Heart right ventricle (tissue), 16 donors: Measurements from ENCODE around the gene CHST12. TPM values are rescaled to one million over a fixed set of nuclear protein-coding genes. Genes with fewer than 3 reads are reported as not detected.

Experiments
- ATAC-seq, 8 donors: fragments of 200-7000 bp; cut with Tn5 transposase; one replicate each; pipeline ENCODE4 v1.9.1; 2020; ENCODE audit warnings: mild to moderate bottlenecking in 8 of 8, moderate library complexity in 8 of 8, moderate number of reproducible peaks in 1 of 8
- DNase-seq, 2 donors: peaks; one replicate each; pipeline ENCODE4 v3.0.0-alpha.2; 2020
- H3K27ac ChIP-seq, 10 donors: fragments of 200-600 bp; sonication (generic) in 2 of 10; one replicate each; pipeline versions ENCODE4 v1.5.0 to v1.8.0; 2020 to 2022; ENCODE audit warnings: mild to moderate bottlenecking in 3 of 10
- H3K27me3 ChIP-seq, 7 donors: fragments of 200-600 bp; one replicate each; pipeline ENCODE4 v1.8.0; 2021 to 2022; ENCODE audit warnings: mild to moderate bottlenecking in 2 of 7
- H3K36me3 ChIP-seq, 9 donors: fragments of 200-600 bp; sonication (generic) in 1 of 9; one replicate each; pipeline versions ENCODE4 v1.5.0 to v1.8.0; 2020 to 2022; ENCODE audit warnings: mild to moderate bottlenecking in 2 of 9
- H3K4me1 ChIP-seq, 9 donors: fragments of 200-600 bp; sonication (generic) in 1 of 9; one replicate each; pipeline versions ENCODE4 v1.5.0 to v1.8.0; 2020 to 2022; ENCODE audit warnings: mild to moderate bottlenecking in 4 of 9
- H3K4me3 ChIP-seq, 10 donors: fragments of 200-600 bp; sonication (generic) in 2 of 10; one replicate each; pipeline versions ENCODE4 v1.5.0 to v1.8.0; 2020 to 2022; ENCODE audit warnings: mild to moderate bottlenecking in 7 of 10, moderate library complexity in 2 of 10
- H3K9me3 ChIP-seq, 11 donors: fragments of 200-600 bp in 10 of 11; sonication (generic) in 2 of 11; one replicate each; pipeline versions ENCODE4 v1.5.0 to v1.8.0; 2013 to 2022; ENCODE audit warnings: mild to moderate bottlenecking in 2 of 11, control low read depth in 1 of 11, moderate library complexity in 1 of 11
- WGBS, 2 donors: extraction: QIAGEN DNeasy Blood & Tissue Kit; methylation state at CpG; one replicate each; pipeline ENCODE4 v1.1.7; 2013; ENCODE audit warnings: inconsistent platforms in 1 of 2; 5-methylcytosine and 5-hydroxymethylcytosine counted together
- intact Hi-C, 10 donors: fragments of 100-400 bp; cut with DNase I; formaldehyde crosslinking; loops; one replicate each; pipeline versions ENCODE4 v1.11.1 to v1.14.2; 2022
- polyA plus RNA-seq, 2 donors: library from polyadenylated mRNA; stranded (reverse); fragments of 200-250 nt; gene quantifications; one replicate each; pipeline ENCODE4 v1.2.3, GENCODE V29; 2013
- total RNA-seq, 10 donors: library from RNA; stranded (reverse); fragmentation: NEBNext Ultra II Directional in 3 of 10; extraction: Animal tissue kit (Norgen Biotek cat#: 25700) in 3 of 10; gene quantifications; one replicate each; pipeline versions ENCODE4 v1.2.1 to v1.2.4, GENCODE V29; 2021 to 2023
- TF ChIP-seq, protein P1 (sequence below), 9 donors: fragments of 200-600 bp; sonication (generic) in 2 of 9; IDR thresholded peaks; one replicate each; pipeline versions ENCODE4 v1.5.0 to v1.8.0; 2021 to 2022; ENCODE audit warnings: antibody characterized with exemption in 9 of 9, mild to moderate bottlenecking in 5 of 9, moderate library complexity in 1 of 9
- donor health status: Arrhythmogenic right ventricular cardiomyopathy.
- donor health status: ischemic (EF 13 %, LVEDD 7.1; RV severe dilation, severe dysfunction).
- donor health status: healthy with polysubstance abuse.
- donor health status: DM: no; HTN: yes; CAD: no.
- donor health status: DM: no; HTN: no; CAD: no.
- donor health status: ischemic (EF 25% LVEDD 6.9; RV normal size, moderate dysfunction).
- donor health status: ischemic (EF 25% LVEDD 5.7; RV mildly dilated, moderate dysfunction).
- donor health status: healthy.
- donor health status: DM: yes; HTN: yes; CAD: no.
- donor health status: Ischemic cardiomyopathy.
- donor health status: ischemic (EF 35%, LVEDD 5.7; RV mildly dilated, moderate dysfunction).
- donor health status: nonischemic (EF 11% LVEDD 7.7; RV severe dilation, severe dysfunction).
- donor health status: DM: yes; HTN: yes; CAD: no.
- donor health status: PGD.
- donor health status: ischemic (EF 29% LVEDD 5.4; RV normal size, mild dysfunction).
- donor health status: nonischemic (EF 23%, LVEDD 6.1; RV moderate dilation, normal function).

Gene CHST12
- total and polyA plus RNA-seq, 12 donors, result 12.4 to 17.2 (median 14.0) TPM

DNA sequence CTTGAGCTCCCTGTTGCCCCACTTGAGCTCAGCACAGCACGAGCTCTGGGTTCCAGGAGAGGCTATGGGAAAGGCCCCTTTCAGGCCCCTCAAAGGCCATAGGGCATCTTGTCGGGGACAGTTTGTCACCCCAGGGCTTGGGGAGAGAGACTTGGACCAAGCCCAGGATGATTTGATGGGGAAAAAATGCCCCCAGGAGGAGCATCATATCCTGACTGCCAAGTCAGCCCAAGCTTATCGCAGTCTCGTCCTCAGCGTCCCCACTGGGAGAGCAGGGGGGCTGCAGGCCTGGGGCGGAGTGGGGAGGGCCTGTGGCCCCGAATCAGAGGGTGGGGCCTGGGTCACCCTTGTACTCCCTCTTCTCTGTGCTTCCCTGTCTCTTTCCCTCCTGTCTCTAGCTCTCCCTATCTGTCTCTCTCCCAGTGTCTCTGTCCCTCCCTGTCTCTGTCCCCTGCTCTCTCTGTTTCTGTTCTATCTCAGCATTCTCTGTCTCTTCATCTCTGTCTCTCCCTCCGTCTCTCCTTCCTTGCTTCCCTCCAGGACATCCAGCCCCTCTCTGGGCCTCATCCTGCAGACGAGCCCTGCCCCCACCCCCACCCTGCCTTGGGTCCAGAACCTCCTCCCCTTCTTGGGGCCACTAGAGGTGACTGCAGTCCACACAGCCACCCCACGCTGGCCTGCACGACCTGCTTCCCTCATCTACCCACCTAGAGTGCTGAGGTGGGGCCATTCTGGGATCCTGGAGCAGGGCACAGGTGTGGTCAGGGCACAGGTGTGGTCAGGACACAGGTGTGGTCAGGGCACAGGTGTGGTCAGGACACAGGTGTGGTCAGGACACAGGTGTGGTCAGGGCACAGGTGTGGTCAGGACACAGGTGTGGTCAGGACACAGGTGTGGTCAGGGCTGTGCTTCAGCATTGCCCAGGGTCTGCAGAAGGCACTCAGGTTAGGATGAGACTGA is 90.1 kb downstream of the CHST12 start:
- H3K36me3 ChIP-seq, result no peaks in the 10 kb centered on the region
- no peak for DNase-seq
- peaks cover 19 to 60% (median 42%) of the 10 kb centered on the region in 9 donors for H3K4me1 ChIP-seq
- no peak overlapping the region for H3K4me3 ChIP-seq
- WGBS, 2 donors, result 33 to 42% methylated on average over 10 of the region's 11 CpGs
- no peaks in the 10 kb centered on the region for H3K9me3 ChIP-seq
- ATAC-seq, result peak in 4 of 8 donors; percentile 8 to 54 (median 22)
- H3K27ac ChIP-seq, result peak overlapping the region in 5 of 10 donors; percentile 15 to 48 (median 19)
- H3K27me3 ChIP-seq, result peaks cover 0 to 20% (median 6%) of the 10 kb centered on the region in 7 donors
- intact Hi-C loops, result no loop called here
- TF ChIP-seq, protein P1, sequence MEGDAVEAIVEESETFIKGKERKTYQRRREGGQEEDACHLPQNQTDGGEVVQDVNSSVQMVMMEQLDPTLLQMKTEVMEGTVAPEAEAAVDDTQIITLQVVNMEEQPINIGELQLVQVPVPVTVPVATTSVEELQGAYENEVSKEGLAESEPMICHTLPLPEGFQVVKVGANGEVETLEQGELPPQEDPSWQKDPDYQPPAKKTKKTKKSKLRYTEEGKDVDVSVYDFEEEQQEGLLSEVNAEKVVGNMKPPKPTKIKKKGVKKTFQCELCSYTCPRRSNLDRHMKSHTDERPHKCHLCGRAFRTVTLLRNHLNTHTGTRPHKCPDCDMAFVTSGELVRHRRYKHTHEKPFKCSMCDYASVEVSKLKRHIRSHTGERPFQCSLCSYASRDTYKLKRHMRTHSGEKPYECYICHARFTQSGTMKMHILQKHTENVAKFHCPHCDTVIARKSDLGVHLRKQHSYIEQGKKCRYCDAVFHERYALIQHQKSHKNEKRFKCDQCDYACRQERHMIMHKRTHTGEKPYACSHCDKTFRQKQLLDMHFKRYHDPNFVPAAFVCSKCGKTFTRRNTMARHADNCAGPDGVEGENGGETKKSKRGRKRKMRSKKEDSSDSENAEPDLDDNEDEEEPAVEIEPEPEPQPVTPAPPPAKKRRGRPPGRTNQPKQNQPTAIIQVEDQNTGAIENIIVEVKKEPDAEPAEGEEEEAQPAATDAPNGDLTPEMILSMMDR (IDR thresholded peaks at IDR 0.05), result no peak

DNA sequence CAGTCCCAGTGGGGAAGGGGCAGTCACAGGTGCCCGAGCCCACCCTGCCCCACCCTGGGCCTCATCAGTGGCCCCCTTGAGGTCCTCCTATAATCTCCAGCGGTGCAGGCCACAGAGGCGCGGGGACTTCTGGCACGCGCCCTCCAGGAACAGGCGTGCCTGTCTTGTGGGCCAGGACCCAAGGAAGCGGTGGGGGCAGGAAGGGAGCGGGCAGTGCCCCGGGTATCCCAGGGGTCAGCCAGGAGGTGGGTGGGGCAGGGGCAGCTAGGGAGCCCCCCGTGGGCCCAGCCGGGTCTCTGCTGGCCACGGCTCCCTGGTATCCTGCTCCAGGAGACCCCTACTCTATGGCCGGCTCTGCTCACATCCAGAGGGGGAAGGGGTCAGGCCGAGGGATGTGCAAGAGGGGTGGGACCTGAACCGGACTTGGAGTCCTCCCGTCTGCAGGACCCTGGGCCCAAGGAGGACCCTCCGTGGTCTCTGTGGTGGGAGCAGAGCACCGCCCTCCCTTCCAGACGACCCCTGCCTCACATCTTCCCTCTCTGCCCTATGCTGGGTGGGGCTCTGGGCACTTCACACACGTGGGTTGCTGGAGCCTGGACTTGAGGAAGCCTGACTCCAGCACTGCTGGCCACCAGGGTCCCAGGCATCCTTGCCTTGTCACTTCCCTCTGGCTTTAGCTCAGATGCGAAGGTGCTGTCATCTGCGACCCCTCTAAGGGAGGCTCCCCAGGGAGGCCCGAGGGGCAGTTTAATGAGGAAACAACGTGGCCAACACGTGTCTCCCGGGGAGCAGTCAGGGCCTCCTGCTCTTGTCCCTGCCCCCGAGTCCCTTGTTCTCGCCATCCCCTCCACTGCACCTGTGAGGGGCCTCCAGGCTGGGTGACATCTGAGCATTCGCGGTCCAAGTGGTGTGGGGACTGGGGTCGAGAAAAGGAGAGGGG is 91.0 kb downstream of the CHST12 start:
- Histone ChIP-seq H3K4me3 (no peak overlapping the region), H3K9me3 (no peaks in the 10 kb centered on the region), H3K36me3 (no peaks in the 10 kb centered on the region), H3K4me1 (peaks cover 16 to 52% (median 32%) of the 10 kb centered on the region in 9 donors), H3K27ac (peak overlapping the region in 1 of 10 donors; percentile 24), H3K27me3 (peaks cover 0 to 22% (median 6%) of the 10 kb centered on the region in 7 donors)
- TF ChIP-seq, protein P1 (IDR thresholded peaks at IDR 0.05), result no peak
- intact Hi-C loops, result no loop called here
- DNase-seq (no peak), ATAC-seq (peak; percentile 20 to 52 (median 42))
- WGBS, 2 donors, result 56 to 61% methylated on average over 31 to 32 of the region's 32 CpGs

DNA sequence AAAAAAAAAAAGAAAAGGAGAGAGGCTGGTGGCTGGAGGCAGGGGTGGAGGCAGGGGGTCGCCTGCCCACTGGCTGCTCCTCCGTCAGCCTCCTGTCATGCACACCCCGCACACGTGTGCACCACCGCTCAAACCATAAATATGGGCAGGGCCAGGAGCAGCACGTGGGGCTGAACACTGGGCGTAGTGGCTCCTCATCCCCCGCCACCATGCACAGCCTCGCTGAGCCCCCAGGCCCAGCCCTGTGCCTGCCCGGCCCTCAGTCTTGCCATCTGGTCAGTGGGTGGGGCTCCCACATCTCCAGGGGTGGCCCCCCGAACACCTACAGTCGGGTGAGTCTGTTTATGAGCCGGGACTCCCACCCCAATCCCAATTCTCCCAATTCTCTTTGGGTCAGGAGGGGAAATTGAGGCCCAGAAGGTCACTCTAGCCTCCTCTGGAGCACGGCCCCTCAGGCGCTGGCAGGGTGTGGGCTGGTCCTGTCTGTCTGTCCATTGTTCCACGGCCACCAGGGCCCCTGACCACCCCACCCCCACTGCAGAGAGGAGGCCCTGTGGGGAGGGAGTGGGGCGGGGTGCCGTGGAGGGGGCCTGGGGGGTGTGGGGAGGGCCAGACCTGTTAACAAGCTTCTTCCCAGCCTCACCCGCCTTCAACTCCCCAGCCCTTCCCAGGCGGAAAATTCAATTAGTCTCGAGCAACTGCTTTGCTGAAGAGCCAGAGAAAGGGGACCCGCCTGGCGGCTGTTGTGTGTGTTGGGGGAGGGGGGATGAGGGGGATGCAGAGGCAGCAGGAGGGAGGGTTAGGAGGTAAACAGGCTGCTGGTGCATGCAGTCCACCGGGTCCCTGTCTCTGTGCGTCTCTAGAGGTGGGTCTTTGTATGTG is 92.2 kb downstream of the CHST12 start:
- intact Hi-C loops, result no loop called here
- WGBS, 2 donors, result 77 to 82% methylated on average over 25 of the region's 25 CpGs
- no peak for ATAC-seq

More for the DNA sequence above, 92.2 kb downstream of the CHST12 start:
- DNase-seq, result no peak
- Histone ChIP-seq H3K36me3 (no peaks in the 10 kb centered on the region), H3K9me3 (no peaks in the 10 kb centered on the region), H3K27me3 (peaks cover 0 to 22% (median 6%) of the 10 kb centered on the region in 7 donors), H3K4me1 (peaks cover 13 to 40% (median 21%) of the 10 kb centered on the region in 9 donors), H3K27ac (no peak overlapping the region), H3K4me3 (no peak overlapping the region)
- TF ChIP-seq, protein P1 (IDR thresholded peaks at IDR 0.05), result no peak
